ENCODE data around the gene CCL24.

The CCL24 gene

GRCh38 chr7:75844158-75844557, 30.6 kb upstream of the CCL24 start:
- no peak for TF ChIP-seq SNAI2 (CRISPR knock-in tag; IDR thresholded peaks at IDR 0.05)
- TF ChIP-seq TOX (CRISPR knock-in tag; IDR thresholded peaks at IDR 0.05; ENCODE audit: borderline replicate concordance) = no peak
- ATAC-seq = no peak

- TF ChIP-seq PPARA (CRISPR knock-in tag; IDR thresholded peaks at IDR 0.05; ENCODE audit: borderline replicate concordance) = no peak
- TF ChIP-seq TSHZ2 (CRISPR knock-in tag; IDR thresholded peaks at IDR 0.05) = 0 out of 2 replicates have a peak, but pooled peaks have one; percentile 26
- no peak for ATAC-seq
These were observed 30.1 kb upstream of the CCL24 start for GRCh38 chr7:75843613-75844116.

- peak; percentile 70 for ATAC-seq
- TF ChIP-seq CSRNP3 (CRISPR knock-in tag; IDR thresholded peaks at IDR 0.05) (no peak), CSDC2 (CRISPR knock-in tag; IDR thresholded peaks at IDR 0.05) (no peak), GLIS3 (CRISPR knock-in tag; IDR thresholded peaks at IDR 0.05) (no peak), TOX (CRISPR knock-in tag; IDR thresholded peaks at IDR 0.05; ENCODE audit: borderline replicate concordance) (no peak), ARNTL (CRISPR knock-in tag; IDR thresholded peaks at IDR 0.05; ENCODE audit: borderline replicate concordance, low read depth) (no peak), ZFP3 (CRISPR knock-in tag; IDR thresholded peaks at IDR 0.05) (no peak), RARB (CRISPR knock-in tag; IDR thresholded peaks at IDR 0.05) (no peak), POU6F1 (CRISPR knock-in tag; IDR thresholded peaks at IDR 0.05; ENCODE audit: borderline replicate concordance, low read depth) (no peak), CREB5 (CRISPR knock-in tag; IDR thresholded peaks at IDR 0.05; ENCODE audit: low read depth) (no peak), BACH2 (CRISPR knock-in tag; IDR thresholded peaks at IDR 0.05; ENCODE audit: borderline replicate concordance) (no peak), OSR1 (CRISPR knock-in tag; IDR thresholded peaks at IDR 0.05) (no peak), TSHZ2 (CRISPR knock-in tag; IDR thresholded peaks at IDR 0.05) (no peak), PATZ1 (CRISPR knock-in tag; IDR thresholded peaks at IDR 0.05; ENCODE audit: borderline replicate concordance) (no peak), ZFP30 (CRISPR knock-in tag; IDR thresholded peaks at IDR 0.05) (no peak), ESRRG (CRISPR knock-in tag; IDR thresholded peaks at IDR 0.05) (no peak), ZNF8 (CRISPR knock-in tag; IDR thresholded peaks at IDR 0.05) (no peak), ISL1 (CRISPR knock-in tag; IDR thresholded peaks at IDR 0.05) (no peak)
These were observed 29.3 kb upstream of the CCL24 start for GRCh38 chr7:75842836-75843446.
